Activated CD4-positive, CD25-positive, alpha-beta regulatory T cell treated with anti-CD3 and anti-CD28 coated beads, Interleukin-2, amount 50 U/mL, for 16 hours (primary cell): Measurements from ENCODE around the gene CCR5AS.
"Not testable (repeated sequence)": the region's sequence is repeated elsewhere in the genome, so short reads cannot be mapped to it uniquely, and the experiment has no call there.

ENCODE experiments used
- DNase-seq: peaks from one replicate; pipeline ENCODE4 v3.0.0-alpha.2; 2020; ENCODE audit warnings: low read depth, low spot score

CCR5AS gene

DNA sequence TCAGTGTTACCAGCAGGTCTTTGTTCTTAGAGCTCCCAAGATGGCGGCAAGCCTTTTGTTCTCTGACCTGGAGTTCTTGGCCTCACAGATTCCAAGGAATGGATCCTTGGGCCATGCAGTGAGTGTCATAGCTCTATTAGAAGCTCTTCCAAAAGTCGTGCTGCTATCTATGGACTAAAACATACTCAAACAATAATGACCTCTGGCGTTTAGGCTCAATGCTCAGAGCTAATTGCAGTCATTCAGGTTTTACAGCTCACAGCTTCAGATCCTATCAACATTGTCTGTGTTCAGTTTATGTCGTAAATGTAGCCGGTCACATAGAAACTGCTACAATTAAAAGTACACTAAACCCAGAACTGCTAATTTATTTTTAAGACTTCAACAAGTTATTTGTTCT lies 22.4 kb upstream of the CCR5AS start:
- no peak for DNase-seq

DNA sequence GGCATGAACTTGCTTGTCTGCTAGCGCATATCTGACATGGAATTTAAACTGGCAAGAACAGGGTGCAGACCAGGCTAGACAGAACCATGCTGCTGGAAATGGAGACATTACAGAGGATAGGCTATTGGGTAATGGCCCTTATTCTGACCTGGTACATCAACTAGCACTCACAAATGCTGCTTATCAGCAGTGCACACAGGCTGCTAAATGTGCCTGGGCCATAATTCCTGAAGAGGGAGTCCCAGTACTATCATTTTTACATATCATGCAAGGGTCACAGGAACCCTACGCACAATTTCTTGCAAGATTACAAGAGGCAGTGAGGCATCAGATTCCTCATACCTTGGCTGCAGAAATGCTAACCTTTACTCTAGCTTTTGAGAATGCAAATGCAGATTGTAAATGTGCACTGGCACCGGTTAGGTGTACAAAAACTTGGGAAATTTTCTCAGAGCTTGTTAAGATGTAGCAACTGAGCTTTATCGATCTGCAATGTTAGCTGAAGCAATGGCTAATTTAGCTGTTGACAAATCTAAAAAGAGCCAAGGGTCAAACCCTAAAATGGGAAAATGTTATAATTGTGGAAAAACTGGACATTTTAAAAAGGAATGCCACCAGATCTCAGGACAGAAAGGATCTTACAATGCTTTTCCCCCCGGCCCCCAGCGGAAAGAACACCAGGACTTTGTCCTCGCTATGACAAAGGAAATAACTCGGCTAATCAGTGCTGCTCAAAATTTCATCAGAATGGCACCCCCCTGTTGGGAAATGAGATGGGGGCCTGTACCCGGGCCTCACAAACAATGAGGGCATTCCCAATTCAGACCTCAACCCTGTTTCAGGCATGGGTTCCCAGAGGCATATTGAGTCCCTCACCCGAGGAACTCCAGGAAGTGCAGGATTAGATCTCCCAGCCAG lies 21.3 kb upstream of the CCR5AS start:
- DNase-seq, result no peak

- not testable (repeated sequence) for DNase-seq
Observed at GRCh38 chr3:46427404-46427803, 20.5 kb upstream of the CCR5AS start.

- not testable (repeated sequence) for DNase-seq
Observed at GRCh38 chr3:46426476-46426875, 19.6 kb upstream of the CCR5AS start.

GRCh38 chr3:46423588-46423987 lies 16.7 kb upstream of the CCR5AS start:
- no peak for DNase-seq

- DNase-seq, result no peak
Observed at GRCh38 chr3:46422617-46423016, 15.8 kb upstream of the CCR5AS start.

- DNase-seq, result no peak
Observed at GRCh38 chr3:46420931-46421330, 14.1 kb upstream of the CCR5AS start.

- no peak for DNase-seq
Observed at GRCh38 chr3:46419816-46420215, 12.9 kb upstream of the CCR5AS start.

- DNase-seq, result no peak
Observed at GRCh38 chr3:46417841-46418611, 11.2 kb upstream of the CCR5AS start.

DNA sequence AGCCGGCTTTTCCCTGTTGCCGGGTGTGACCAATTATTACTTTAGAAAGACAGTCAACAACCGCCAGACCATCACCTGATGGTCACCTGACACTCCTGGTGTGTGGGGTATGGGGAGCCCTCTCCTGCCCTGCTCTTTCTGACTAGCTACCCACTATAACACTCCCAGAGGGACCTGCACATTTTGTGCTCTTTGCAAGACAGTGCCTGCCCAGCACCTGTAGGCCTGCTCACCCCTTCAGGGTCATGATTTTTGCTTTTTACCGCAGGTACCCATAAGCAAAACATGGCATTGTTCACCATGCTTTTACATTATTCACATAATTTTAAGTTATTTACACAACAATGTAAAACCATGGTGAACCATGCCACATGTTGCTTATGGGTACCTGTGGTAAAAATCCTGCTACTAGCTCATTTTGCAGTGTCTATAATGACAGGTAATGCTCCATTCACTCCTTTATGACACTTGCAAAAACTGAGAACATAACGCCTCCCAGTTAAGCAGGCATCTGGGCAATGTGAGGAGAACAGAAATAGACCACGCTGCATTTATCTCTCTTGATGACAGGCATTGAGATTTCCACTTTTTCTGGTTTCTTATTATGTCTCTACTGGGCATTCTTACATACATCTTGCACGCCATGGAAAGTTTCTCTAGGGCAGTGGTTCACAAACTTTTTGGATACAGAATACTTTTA lies 10.1 kb upstream of the CCR5AS start:
- no peak for DNase-seq

DNA sequence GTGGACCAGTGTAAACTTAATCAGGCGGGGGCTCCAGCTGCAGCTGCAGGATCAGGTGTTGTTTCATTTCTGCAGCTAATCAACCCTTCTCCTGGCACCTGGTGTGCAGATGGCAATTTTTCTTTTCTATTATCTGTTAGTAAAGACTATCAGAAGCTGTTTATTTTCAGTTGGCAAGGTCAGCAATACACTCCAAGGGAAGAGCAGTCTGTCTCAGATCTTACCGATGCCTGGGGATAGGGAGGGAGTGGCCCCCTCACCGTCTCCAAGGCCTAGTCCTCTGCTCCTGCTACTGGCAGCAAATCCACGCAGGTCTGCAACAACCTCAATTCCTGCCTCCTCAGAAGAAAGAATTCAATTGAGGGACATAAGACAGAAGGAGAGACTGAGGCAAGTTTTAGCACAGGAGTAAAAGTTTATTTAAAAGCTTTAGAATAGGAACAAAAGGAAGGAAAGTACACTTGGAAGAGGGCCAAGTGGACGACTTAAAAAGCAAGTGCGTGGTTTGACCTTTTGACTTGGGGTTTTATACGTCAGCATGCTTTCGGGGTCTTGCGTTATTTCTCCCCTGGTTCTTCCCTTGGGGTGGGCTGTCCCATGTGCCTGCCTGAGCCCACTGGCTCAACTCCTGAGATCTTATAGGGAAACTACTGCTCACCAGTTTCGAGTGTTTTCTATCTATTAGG lies 9.4 kb upstream of the CCR5AS start:
- no peak for DNase-seq

DNA sequence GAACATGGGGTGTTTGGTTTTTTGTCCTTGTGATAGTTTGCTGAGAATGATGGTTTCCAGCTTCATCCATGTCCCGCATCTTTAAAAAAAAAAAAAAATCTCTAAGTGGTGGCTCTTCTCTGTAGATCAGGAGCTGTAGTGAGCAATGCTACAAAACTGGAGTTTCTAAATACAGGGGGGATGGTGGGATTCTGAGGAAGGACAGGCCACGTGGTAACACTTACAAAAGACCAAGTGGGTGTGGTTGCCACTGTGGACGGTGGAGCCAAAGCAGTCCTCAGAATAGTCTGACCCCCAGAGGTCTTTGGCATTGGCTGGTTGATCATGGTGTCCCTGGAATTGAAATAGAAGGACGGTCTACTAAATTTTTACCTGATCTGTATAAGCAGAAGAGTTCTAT lies 7.9 kb upstream of the CCR5AS start:
- DNase-seq, result no peak

- no peak for DNase-seq
Observed at GRCh38 chr3:46413951-46414350, 7.1 kb upstream of the CCR5AS start.

DNA sequence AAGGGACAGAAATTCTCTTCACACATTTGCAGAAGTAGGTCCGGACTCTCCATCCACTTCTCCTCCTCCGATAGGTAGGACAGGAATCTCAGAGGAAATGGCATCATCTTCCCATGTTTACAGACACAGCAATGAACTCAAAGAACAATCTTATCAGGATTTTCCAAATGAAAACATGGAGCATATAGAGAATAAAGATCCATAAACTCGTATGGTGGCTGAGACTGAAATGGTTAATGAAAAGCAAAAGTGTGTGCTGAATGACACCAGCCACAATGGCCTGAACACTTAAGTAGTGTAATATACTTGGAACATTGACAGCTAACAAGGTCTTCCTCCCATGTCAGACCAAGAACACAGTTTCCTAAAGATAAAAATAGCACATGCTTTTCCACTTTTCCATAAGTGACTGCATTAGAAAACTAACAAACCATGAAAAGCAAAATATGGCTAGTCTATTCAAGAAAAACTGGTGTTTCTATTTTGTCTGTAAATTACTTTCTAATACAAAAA lies 6.0 kb upstream of the CCR5AS start:
- no peak for DNase-seq

- DNase-seq, result no peak
Observed at GRCh38 chr3:46411271-46411670, 4.4 kb upstream of the CCR5AS start.

GRCh38 chr3:46410669-46411068 lies 3.8 kb upstream of the CCR5AS start:
- DNase-seq, result no peak

DNA sequence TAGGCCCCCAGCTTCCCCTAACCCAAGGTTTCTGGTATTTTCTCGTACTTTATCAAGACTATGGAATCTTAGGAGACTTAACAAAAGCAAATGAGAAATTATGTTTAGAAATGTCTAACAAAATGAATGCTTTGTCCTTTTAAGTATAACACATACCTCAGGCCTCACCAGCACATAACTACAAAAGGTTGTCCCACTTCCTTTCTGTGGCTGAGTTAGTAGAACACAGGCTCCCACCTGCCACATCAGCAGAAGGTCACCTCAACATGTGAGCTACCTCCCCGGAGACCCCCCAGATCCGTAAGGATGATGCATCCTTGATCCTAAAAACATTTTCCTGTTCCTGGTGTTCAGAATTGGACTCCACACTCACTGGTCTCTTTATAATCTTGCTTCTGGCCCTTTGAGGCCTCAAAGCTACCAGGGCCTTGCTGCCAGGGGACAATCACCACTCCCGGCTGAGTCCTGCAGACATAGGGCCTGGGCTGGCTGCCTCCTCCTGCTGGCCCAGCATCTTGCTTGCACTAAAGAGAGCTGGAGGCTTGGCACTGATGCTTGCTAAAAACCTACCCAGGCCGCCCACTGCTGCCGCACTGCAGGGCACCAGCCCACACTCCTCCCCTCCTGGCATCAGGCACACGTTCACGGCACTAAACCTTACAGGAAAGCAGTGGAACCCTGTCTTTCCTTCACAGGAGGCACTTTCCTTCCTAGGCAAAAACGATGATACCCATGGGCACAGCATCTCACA lies 3.0 kb upstream of the CCR5AS start:
- DNase-seq, result no peak

GRCh38 chr3:46408853-46409252 lies 2.0 kb upstream of the CCR5AS start:
- DNase-seq, result no peak

DNA sequence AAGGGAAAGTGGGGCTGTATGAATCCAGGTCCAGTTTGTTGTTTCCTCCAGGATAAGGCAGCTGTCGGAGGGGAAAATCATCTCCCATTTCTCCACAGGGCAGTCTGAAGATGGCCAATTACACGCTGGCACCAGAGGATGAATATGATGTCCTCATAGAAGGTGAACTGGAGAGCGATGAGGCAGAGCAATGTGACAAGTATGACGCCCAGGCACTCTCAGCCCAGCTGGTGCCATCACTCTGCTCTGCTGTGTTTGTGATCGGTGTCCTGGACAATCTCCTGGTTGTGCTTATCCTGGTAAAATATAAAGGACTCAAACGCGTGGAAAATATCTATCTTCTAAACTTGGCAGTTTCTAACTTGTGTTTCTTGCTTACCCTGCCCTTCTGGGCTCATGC lies 1.1 kb upstream of the CCR5AS start:
- no peak for DNase-seq

DNA sequence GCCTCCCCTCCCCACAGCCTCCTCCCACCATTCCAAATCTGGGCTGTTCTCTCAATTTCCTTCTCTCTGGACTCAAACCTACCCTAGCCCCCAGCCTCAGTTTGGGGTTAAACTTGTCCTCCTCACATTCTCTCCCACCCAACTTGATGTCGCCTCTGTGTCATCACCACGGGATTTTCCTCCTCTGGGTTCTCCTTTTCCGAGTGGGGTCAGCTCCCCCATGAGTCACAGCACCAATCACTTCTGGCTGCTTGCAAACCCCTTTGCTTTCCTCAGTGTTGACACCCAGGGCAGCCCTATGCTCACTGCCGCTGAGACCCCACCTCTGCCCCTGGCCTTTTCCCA lies 451 bp downstream of the CCR5AS start:
- no peak for DNase-seq
